Measurements from ENCODE around the gene NPRL2.
"Not testable (repeated sequence)": the region's sequence is repeated elsewhere in the genome, so short reads cannot be mapped to it uniquely, and the experiment has no call there.

The NPRL2 gene

GRCh38 chr3:50326182-50326541, 24.4 kb downstream of the NPRL2 start:
- DNase-seq: no peak

- no peak for DNase-seq
Observed at GRCh38 chr3:50325497-50326181, 24.9 kb downstream of the NPRL2 start.

GRCh38 chr3:50325113-50325480, 25.5 kb downstream of the NPRL2 start:
- DNase-seq: no peak

GRCh38 chr3:50324351-50325112, 26.0 kb downstream of the NPRL2 start:
- peak; percentile 61 for DNase-seq

GRCh38 chr3:50323614-50324199, 26.9 kb downstream of the NPRL2 start:
- no peak for DNase-seq

- no peak for DNase-seq
Observed at GRCh38 chr3:50323092-50323600, 27.4 kb downstream of the NPRL2 start.

- DNase-seq: no peak
Observed at GRCh38 chr3:50322386-50323091, 28.0 kb downstream of the NPRL2 start, which contains the start of gene HYAL2. HYAL2 (minus strand) TSS chr3:50322745; CDS start chr3:50320489, 2,256 bp downstream.

GRCh38 chr3:50322115-50322385, 28.5 kb downstream of the NPRL2 start:
- DNase-seq: no peak

GRCh38 chr3:50321336-50322114, 29.1 kb downstream of the NPRL2 start:
- DNase-seq: peak; percentile 85

GRCh38 chr3:50320853-50321335, 29.7 kb downstream of the NPRL2 start:
- no peak for DNase-seq

GRCh38 chr3:50319894-50320625, 30.5 kb downstream of the NPRL2 start:
- DNase-seq: no peak

GRCh38 chr3:50319181-50319893, 31.2 kb downstream of the NPRL2 start:
- no peak for DNase-seq

GRCh38 chr3:50318615-50319014, 32.0 kb downstream of the NPRL2 start:
- DNase-seq: no peak

- no peak for DNase-seq
Observed at GRCh38 chr3:50318163-50318562, 32.4 kb downstream of the NPRL2 start.

GRCh38 chr3:50317300-50317699, 33.3 kb downstream of the NPRL2 start:
- no peak for DNase-seq

GRCh38 chr3:50316657-50317242, 33.8 kb downstream of the NPRL2 start:
- DNase-seq: no peak

- DNase-seq: no peak
Observed at GRCh38 chr3:50314816-50315215, 35.8 kb downstream of the NPRL2 start.

- DNase-seq: no peak
Observed at GRCh38 chr3:50314342-50314741, 36.2 kb downstream of the NPRL2 start.

- not testable (repeated sequence) for DNase-seq
Observed at GRCh38 chr3:50312041-50312440, 38.5 kb downstream of the NPRL2 start.

- no peak for DNase-seq
Observed at GRCh38 chr3:50304601-50305000, 46.0 kb downstream of the NPRL2 start.
